Immature natural killer cell (primary cell): ENCODE measurements around the gene S100A1. TPM values are rescaled to one million over a fixed set of nuclear protein-coding genes. Genes with fewer than 3 reads are reported as not detected.
A peak's percentile ranks its signal among the peaks of the same experiment; 100 is the strongest.

Experiments used
- DNase-seq, 3 donors: peaks; one replicate each; pipeline ENCODE4 v3.0.0; 2022; ENCODE audit warnings: mixed read lengths in 1 of 3
- H3K27ac Mint-ChIP-seq, 6 donors: one replicate each; pipeline ENCODE4 v1.8.0; 2020; ENCODE audit warnings: mixed read lengths in 6 of 6, mild to moderate bottlenecking in 5 of 6, inconsistent platforms in 4 of 6, moderate library complexity in 3 of 6
- H3K27me3 Mint-ChIP-seq, 3 donors: one replicate each; pipeline ENCODE4 v1.8.0; 2020 to 2021; ENCODE audit warnings: low read depth in 3 of 3, mild to moderate bottlenecking in 3 of 3, mixed read lengths in 3 of 3, moderate library complexity in 3 of 3, inconsistent platforms in 1 of 3
- H3K36me3 Mint-ChIP-seq, 3 donors: one replicate each; pipeline ENCODE4 v1.8.0; 2020; ENCODE audit warnings: mixed read lengths in 3 of 3, inconsistent platforms in 2 of 3, mild to moderate bottlenecking in 2 of 3
- H3K4me1 Mint-ChIP-seq, 2 donors: one replicate each; pipeline ENCODE4 v1.8.0; 2020; ENCODE audit warnings: inconsistent platforms in 2 of 2, mild to moderate bottlenecking in 2 of 2, mixed read lengths in 2 of 2, moderate library complexity in 1 of 2
- H3K4me3 Mint-ChIP-seq, 5 donors: one replicate each; pipeline ENCODE4 v1.8.0; 2020; ENCODE audit warnings: mild to moderate bottlenecking in 5 of 5, mixed read lengths in 5 of 5, inconsistent platforms in 3 of 5, moderate library complexity in 3 of 5
- H3K9me3 Mint-ChIP-seq, 6 donors: one replicate each; pipeline ENCODE4 v1.8.0; 2020; ENCODE audit warnings: mild to moderate bottlenecking in 6 of 6, mixed read lengths in 6 of 6, inconsistent platforms in 4 of 6, moderate library complexity in 3 of 6
- polyA plus RNA-seq, 3 donors: library from polyadenylated mRNA; unstranded; fragments of 300-500 nt; fragmentation: Illumina TruSeq; gene quantifications; one replicate each; pipeline ENCODE4 v1.2.3, GENCODE V29; 2021

S100A1 gene
- polyA plus RNA-seq, 3 donors from 2014 or later: not detected

GRCh38 chr1:153678519-153679336 lies 50.5 kb downstream of the S100A1 start, which contains the start of gene NPR1:
Gene NPR1 (plus strand): TSS chr1:153678688. CDS start chr1:153679109, 421 bp downstream.
- Mint-ChIP-seq H3K4me1 (peaks cover 17 to 20% of the 10 kb centered on the region in 2 donors), H3K27ac (peak within 1 kb of the TSS in 1 of 6 donors; percentile 49), H3K27me3 (peaks cover 15 to 37% (median 19%) of the 10 kb centered on the region in 3 donors), H3K4me3 (peak within 1 kb of the TSS; percentile 73 to 86 (median 83)), H3K36me3 (no peaks in the 10 kb centered on the region), H3K9me3 (no peaks in the 10 kb centered on the region)
- no peak for DNase-seq

GRCh38 chr1:153679337-153680119 lies 51.3 kb downstream of the S100A1 start:
- Mint-ChIP-seq H3K4me1 (peaks cover 17 to 20% of the 10 kb centered on the region in 2 donors), H3K36me3 (no peaks in the 10 kb centered on the region), H3K27me3 (peaks cover 15 to 40% (median 23%) of the 10 kb centered on the region in 3 donors), H3K9me3 (no peaks in the 10 kb centered on the region), H3K4me3 (peak overlapping the region; percentile 59 to 83 (median 74)), H3K27ac (peak overlapping the region in 1 of 6 donors; percentile 7)
- peak in 2 of 3 donors; percentile 10 to 21 for DNase-seq

- DNase-seq: no peak
- Mint-ChIP-seq H3K27ac (no peak overlapping the region), H3K27me3 (peaks cover 15 to 40% (median 23%) of the 10 kb centered on the region in 3 donors), H3K9me3 (no peaks in the 10 kb centered on the region), H3K36me3 (no peaks in the 10 kb centered on the region), H3K4me1 (peaks cover 17 to 20% of the 10 kb centered on the region in 2 donors), H3K4me3 (peak overlapping the region in 4 of 5 donors; percentile 26 to 83 (median 74))
Observed at GRCh38 chr1:153680120-153680403, 51.8 kb downstream of the S100A1 start.

Other genes starting within 250 kb of the S100A1 start
- 10 to 100 TPM; 20.3 to 43.5 (median 40.3) TPM for gene S100A8, start 237.4 kb upstream of the S100A1 start, polyA plus RNA-seq
- not detected for gene S100A7A, start 211.9 kb upstream of the S100A1 start, polyA plus RNA-seq
- not detected for gene S100A7, start 167.8 kb upstream of the S100A1 start, polyA plus RNA-seq
- 100 to 1,000 TPM; 472 to 828 (median 543) TPM for gene S100A6, start 92.4 kb upstream of the S100A1 start, polyA plus RNA-seq
- under 1 TPM in 1 of 3 donors, not detected in 2; 0.68 TPM for gene S100A5, start 87.5 kb upstream of the S100A1 start, polyA plus RNA-seq
- gene S100A4, start 82.6 kb upstream of the S100A1 start, polyA plus RNA-seq: 1,000 to 10,000 TPM; 1,846 to 2,303 (median 2,006) TPM
- gene S100A3, start 79.2 kb upstream of the S100A1 start, polyA plus RNA-seq: not detected
- under 1 TPM in 1 of 3 donors, not detected in 2; 0.83 TPM for gene S100A2, start 62.6 kb upstream of the S100A1 start, polyA plus RNA-seq
- gene S100A16, start 15.3 kb upstream of the S100A1 start, polyA plus RNA-seq: not detected
- gene S100A14, start 12.1 kb upstream of the S100A1 start, polyA plus RNA-seq: not detected
- gene S100A13, start 929 bp upstream of the S100A1 start, polyA plus RNA-seq: 1 to 10 TPM; 1.5 to 9.7 (median 3.7) TPM
- 10 to 100 TPM; 37.5 to 70.8 (median 63.1) TPM for gene CHTOP, start 5.6 kb downstream of the S100A1 start, polyA plus RNA-seq
- gene SNAPIN, start 30.3 kb downstream of the S100A1 start, polyA plus RNA-seq: 100 to 1,000 TPM in 1 of 3 donors, 10 to 100 TPM in 2; 95.8 to 106 (median 96.0) TPM
- 100 to 1,000 TPM; 162 to 221 (median 164) TPM for gene ILF2, start 42.6 kb downstream of the S100A1 start, polyA plus RNA-seq
- gene NPR1, start 50.3 kb downstream of the S100A1 start, polyA plus RNA-seq: not detected
- gene INTS3, start 99.6 kb downstream of the S100A1 start, polyA plus RNA-seq: 10 to 100 TPM in 1 of 3 donors, 1 to 10 TPM in 2; 7.5 to 14.5 (median 7.9) TPM
- gene SLC27A3, start 147.0 kb downstream of the S100A1 start, polyA plus RNA-seq: 10 to 100 TPM; 38.3 to 89.0 (median 54.3) TPM